Measurements from ENCODE around the gene INSYN2B. TPM values are rescaled to one million over a fixed set of nuclear protein-coding genes. Genes with fewer than 3 reads are reported as not detected.

The INSYN2B gene
- total RNA-seq, result not detected

DNA sequence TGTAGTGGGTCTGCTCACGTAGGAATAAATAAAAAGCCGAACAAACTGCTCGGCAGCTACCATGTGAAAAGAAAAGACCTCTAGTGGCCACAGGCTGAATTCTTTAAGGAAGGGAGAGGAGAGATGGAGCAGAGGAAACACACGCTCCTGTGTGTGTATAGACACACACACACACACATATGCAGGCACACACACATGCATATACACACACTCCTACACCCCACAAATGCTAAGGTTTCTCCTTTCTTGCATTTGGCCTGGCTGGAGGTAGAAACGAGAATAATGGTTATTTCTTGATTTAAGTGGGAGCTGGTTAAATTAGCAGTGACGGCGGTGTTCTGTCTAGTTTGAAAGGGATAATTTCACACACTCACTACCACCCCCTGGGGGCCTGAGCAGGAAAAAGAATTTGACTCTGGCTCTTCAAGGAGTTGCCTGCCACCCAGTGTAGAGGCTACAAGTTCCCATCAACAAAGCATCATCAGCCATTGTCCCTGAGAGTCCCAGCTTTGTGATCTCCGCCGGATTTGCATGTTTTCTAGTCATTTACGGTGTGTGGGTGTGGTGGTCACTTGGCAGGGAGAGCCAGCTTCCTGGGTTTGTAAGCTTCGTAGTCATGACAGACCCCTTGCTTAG lies at the start of gene INSYN2B:
Gene INSYN2B, minus strand, starts transcription at position 78 of the 636 bp plus-strand sequence. CDS start 96,597 bp downstream, outside the sequence.
- H3K9me3 Mint-ChIP-seq, result no peaks in the 10 kb centered on the region
- H3K4me3 Mint-ChIP-seq, result no peak within 1 kb of the TSS
- no peaks in the 10 kb centered on the region for H3K4me1 Mint-ChIP-seq (ENCODE audit: low read depth)
- DNase-seq, result peak; percentile 42
- H3K27ac Mint-ChIP-seq, result no peak within 1 kb of the TSS
- ChIA-PET CTCF (interaction anchor here (0.6 to 1.8 kb wide), 10 partner anchors 9 to 1304 kb away, joined by 3 to 13 read pairs (median 4); no protein-coding TSS in a partner anchor), POLR2A (no interaction called here)
- intact Hi-C loops (cut with micrococcal nuclease), result loop anchor here (1.0 to 10.0 kb wide), 2 partner anchors 176 to 277 kb away; no protein-coding TSS in a partner anchor
- H3K36me3 Mint-ChIP-seq, result peaks cover 25% of the 10 kb centered on the region
- H3K27me3 Mint-ChIP-seq, result no peaks in the 10 kb centered on the region

DNA sequence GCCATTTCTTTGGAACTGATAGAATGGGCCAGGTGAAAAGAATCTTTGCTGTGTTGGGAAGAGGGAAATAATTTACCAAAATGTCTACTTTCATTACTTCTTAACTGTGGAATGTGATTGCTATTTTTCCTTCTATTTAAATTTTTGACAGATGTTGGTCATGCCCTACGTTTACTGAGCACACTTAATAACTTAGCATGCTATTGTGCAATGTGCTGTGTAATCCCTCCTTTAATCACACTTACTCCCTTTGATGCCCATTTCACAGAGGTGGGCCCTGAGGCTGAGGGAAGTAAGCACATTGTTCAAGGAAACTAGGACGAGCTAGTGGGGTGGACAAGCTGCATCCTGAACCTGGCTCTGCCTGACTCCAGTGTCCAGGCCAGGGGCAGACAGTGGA lies 47.8 kb upstream of the INSYN2B start:
- no peaks in the 10 kb centered on the region for H3K27me3 Mint-ChIP-seq

DNA sequence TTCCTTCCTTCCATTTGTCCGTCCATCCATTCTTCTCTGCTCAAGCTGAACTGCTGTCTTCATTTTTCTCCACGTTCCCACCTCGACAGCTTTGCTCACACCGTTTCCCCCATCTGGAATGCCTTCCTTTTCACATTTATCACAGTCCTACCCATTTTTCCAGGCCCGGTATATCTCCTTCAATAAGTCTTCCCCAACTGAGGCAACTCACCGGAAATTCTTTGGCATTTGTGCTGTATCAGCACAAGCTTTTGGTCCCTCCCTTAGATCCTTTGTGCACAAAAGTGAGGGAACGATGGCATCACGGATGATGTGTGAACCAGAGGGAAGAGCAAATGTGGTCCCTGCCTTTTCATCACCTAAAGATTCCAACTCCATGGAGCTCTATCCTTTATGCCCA lies 45.6 kb upstream of the INSYN2B start:
- no peak overlapping the region for H3K27ac Mint-ChIP-seq
- no peaks in the 10 kb centered on the region for H3K9me3 Mint-ChIP-seq
- no peak for DNase-seq
- intact Hi-C loops (cut with micrococcal nuclease), result no loop called here
- ChIA-PET CTCF (no interaction called here), POLR2A (no interaction called here)
- no peaks in the 10 kb centered on the region for H3K4me1 Mint-ChIP-seq (ENCODE audit: low read depth)
- H3K4me3 Mint-ChIP-seq, result no peak overlapping the region
- peaks cover 53% of the 10 kb centered on the region for H3K36me3 Mint-ChIP-seq
- H3K27me3 Mint-ChIP-seq, result no peaks in the 10 kb centered on the region

More for the DNA sequence above, 47.8 kb upstream of the INSYN2B start:
- H3K9me3 Mint-ChIP-seq, result no peaks in the 10 kb centered on the region
- H3K27ac Mint-ChIP-seq, result no peak overlapping the region
- DNase-seq, result no peak
- H3K4me3 Mint-ChIP-seq, result no peak overlapping the region
- peaks cover 49% of the 10 kb centered on the region for H3K36me3 Mint-ChIP-seq
- ChIA-PET CTCF (no interaction called here), POLR2A (no interaction called here)
- no peaks in the 10 kb centered on the region for H3K4me1 Mint-ChIP-seq (ENCODE audit: low read depth)
- intact Hi-C loops (cut with micrococcal nuclease), result no loop called here

DNA sequence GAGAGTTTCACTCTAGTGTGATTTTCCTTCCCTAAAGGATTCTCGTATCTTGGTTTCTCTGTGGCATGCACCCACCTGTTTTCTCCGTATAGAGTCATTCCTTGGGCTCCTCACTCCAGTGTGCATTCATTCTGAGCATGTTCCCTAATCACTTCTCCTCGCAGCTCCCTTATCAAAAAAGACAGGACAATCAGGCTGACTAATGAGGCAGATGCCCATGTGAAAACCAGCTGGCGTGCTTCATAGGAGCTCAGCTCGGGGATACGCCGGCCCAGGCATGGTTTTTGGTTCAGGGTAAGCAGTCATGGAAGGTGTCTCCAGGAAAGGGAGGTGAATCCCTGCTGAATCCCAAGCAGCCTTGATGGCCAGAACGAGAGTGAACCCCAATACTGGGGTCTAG lies 41.2 kb upstream of the INSYN2B start:
- Mint-ChIP-seq H3K27ac (no peak overlapping the region), H3K4me3 (no peak overlapping the region), H3K27me3 (no peaks in the 10 kb centered on the region), H3K36me3 (peaks cover 46% of the 10 kb centered on the region), H3K4me1 (ENCODE audit: low read depth) (no peaks in the 10 kb centered on the region), H3K9me3 (no peaks in the 10 kb centered on the region)
- intact Hi-C loops (cut with micrococcal nuclease), result no loop called here
- ChIA-PET POLR2A (no interaction called here), CTCF (no interaction called here)
- no peak for DNase-seq

DNA sequence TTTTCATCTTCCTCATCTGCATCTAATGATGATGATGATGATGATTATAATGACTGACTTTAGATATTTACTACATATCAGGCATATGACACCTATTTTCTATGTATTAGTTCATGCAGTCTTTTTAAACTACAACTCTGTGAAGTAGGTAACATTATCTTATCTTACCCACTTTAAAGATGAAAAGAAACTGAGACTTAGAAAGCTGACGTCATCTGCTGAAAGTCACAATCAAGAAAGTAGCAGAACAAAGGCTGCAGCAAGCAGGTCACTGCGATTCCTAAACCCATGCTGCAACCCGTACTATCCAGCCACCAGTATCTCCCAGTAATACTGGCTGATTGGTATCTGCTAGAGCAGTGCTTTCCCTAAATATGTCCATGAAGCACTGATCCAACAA lies 40.1 kb upstream of the INSYN2B start:
- H3K9me3 Mint-ChIP-seq, result no peaks in the 10 kb centered on the region
- POLR2A ChIA-PET, result no interaction called here
- no peaks in the 10 kb centered on the region for H3K4me1 Mint-ChIP-seq (ENCODE audit: low read depth)
- CTCF ChIA-PET, result no interaction called here
- H3K27me3 Mint-ChIP-seq, result no peaks in the 10 kb centered on the region
- DNase-seq, result no peak
- intact Hi-C loops (cut with micrococcal nuclease), result no loop called here
- H3K36me3 Mint-ChIP-seq, result peaks cover 46% of the 10 kb centered on the region
- no peak overlapping the region for H3K27ac Mint-ChIP-seq
- no peak overlapping the region for H3K4me3 Mint-ChIP-seq

DNA sequence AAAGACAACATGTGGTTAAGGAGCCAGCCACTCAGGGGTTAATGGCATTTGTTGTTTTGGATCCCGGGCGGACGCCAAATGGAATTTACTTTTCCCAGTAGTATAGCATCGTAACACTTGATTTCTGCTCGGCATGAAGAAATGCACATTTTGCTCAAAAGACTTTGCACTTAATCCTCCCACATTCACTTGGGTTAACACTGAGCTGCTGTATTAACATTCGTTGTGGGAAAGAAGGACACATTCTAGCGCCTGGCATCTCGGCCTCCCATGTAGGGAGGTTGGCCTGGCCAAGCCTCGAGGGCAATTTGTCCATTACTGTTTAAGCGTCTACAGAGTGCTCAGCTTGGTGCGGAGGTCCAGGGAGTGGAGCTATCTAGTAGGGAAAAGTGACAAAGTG lies 32.3 kb upstream of the INSYN2B start:
- Mint-ChIP-seq H3K27me3 (no peaks in the 10 kb centered on the region), H3K4me1 (ENCODE audit: low read depth) (no peaks in the 10 kb centered on the region), H3K4me3 (no peak overlapping the region), H3K9me3 (no peaks in the 10 kb centered on the region), H3K36me3 (peaks cover 36% of the 10 kb centered on the region), H3K27ac (no peak overlapping the region)
- CTCF ChIA-PET, result no interaction called here
- no peak for DNase-seq
- intact Hi-C loops (cut with micrococcal nuclease), result no loop called here
- POLR2A ChIA-PET, result no interaction called here

DNA sequence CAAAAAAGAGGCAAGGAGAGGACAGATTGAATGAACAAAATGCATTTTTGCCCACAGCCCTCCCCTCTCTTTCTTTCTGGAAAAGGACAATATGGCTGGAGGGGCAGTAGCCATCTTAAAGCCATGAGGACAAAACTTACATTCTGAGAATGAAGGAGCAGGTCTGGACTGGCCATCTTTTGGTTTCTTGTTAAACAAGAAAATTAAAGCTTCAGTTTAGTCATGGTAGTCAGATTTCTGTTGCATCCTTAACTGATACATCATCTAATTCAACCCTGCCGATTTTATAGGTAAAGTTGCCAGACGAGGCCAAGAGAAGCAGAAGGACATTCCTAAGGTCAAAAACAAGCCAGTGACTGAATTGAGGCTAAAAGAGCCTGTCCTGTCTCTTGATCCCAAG lies 31.5 kb upstream of the INSYN2B start:
- POLR2A ChIA-PET, result no interaction called here
- peaks cover 37% of the 10 kb centered on the region for H3K36me3 Mint-ChIP-seq
- H3K27ac Mint-ChIP-seq, result no peak overlapping the region
- CTCF ChIA-PET, result no interaction called here
- no peaks in the 10 kb centered on the region for H3K9me3 Mint-ChIP-seq
- H3K27me3 Mint-ChIP-seq, result no peaks in the 10 kb centered on the region
- DNase-seq, result no peak
- no peaks in the 10 kb centered on the region for H3K4me1 Mint-ChIP-seq (ENCODE audit: low read depth)
- H3K4me3 Mint-ChIP-seq, result no peak overlapping the region
- intact Hi-C loops (cut with micrococcal nuclease), result no loop called here

DNA sequence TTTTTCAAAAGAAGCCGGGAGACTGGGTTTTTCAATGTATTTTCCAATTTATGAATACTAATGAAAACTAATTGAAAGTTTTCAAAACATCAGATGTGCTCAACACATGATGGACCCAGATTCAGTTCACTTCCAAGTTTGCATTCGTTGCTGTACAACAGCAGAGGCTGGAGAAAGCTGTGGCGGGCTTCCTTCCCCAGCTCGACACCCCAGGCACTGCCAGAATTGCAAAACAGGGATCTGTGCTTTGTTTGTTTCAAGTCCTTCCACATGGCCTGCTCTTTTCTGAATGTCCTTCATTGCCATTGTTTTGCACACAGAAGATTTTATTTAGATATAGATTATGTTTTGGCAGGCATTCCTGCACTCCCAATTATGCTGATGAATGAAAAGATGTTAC lies 30.3 kb upstream of the INSYN2B start:
- CTCF ChIA-PET, result no interaction called here
- peaks cover 37% of the 10 kb centered on the region for H3K36me3 Mint-ChIP-seq
- no peak overlapping the region for H3K27ac Mint-ChIP-seq

DNA sequence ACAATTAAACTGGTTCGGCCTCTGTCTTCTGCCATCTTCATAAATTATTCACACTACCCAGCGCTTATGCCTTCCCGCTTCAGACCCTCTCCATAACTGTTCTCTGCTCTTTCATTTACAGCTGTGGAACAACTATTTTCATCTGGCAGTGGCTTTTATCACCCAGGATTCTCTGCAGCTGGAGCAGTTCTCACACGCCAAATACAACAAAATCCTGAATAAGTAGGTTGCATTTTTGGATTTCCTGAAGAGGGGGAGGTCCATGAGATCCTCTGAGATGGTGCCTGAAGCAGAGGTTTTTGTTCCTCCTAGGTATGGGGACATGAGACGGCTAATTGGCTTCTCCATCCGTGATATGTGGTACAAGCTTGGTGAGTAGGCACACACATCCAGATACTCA lies 28.1 kb upstream of the INSYN2B start:
- Mint-ChIP-seq H3K9me3 (peaks cover 3% of the 10 kb centered on the region), H3K4me3 (no peak overlapping the region), H3K27ac (no peak overlapping the region), H3K36me3 (peaks cover 44% of the 10 kb centered on the region), H3K27me3 (no peaks in the 10 kb centered on the region), H3K4me1 (ENCODE audit: low read depth) (no peaks in the 10 kb centered on the region)
- no peak for DNase-seq
- ChIA-PET POLR2A (no interaction called here), CTCF (no interaction called here)
- intact Hi-C loops (cut with micrococcal nuclease), result no loop called here

More for the DNA sequence above, 30.3 kb upstream of the INSYN2B start:
- Mint-ChIP-seq H3K4me3 (no peak overlapping the region), H3K9me3 (no peaks in the 10 kb centered on the region), H3K27me3 (no peaks in the 10 kb centered on the region), H3K4me1 (ENCODE audit: low read depth) (no peaks in the 10 kb centered on the region)
- intact Hi-C loops (cut with micrococcal nuclease), result no loop called here
- POLR2A ChIA-PET, result no interaction called here
- DNase-seq, result no peak

DNA sequence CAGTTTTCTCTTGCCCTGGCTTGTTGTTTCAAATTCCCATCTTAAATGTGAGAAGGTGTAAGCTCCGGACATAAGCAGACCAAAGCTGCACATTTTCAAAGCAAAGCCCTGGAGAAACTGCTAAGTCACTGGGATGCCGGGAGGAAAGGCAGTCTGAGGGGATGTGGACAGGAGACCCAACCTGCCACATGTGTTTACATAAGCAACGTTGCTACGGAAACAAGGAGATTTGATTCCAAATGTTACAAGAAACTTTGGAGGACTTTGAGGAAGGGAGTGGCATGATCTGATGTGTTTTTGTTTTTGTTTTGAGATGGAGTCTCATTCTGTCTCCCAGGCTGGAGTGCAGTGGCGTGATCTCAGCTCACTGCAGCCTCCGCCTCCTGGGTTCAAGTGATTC lies 25.7 kb upstream of the INSYN2B start:
- Mint-ChIP-seq H3K36me3 (peaks cover 54% of the 10 kb centered on the region), H3K27me3 (no peaks in the 10 kb centered on the region), H3K4me1 (ENCODE audit: low read depth) (no peaks in the 10 kb centered on the region), H3K4me3 (no peak overlapping the region), H3K9me3 (peaks cover 3% of the 10 kb centered on the region), H3K27ac (no peak overlapping the region)
- intact Hi-C loops (cut with micrococcal nuclease), result no loop called here
- ChIA-PET POLR2A (no interaction called here), CTCF (no interaction called here)
- no peak for DNase-seq

DNA sequence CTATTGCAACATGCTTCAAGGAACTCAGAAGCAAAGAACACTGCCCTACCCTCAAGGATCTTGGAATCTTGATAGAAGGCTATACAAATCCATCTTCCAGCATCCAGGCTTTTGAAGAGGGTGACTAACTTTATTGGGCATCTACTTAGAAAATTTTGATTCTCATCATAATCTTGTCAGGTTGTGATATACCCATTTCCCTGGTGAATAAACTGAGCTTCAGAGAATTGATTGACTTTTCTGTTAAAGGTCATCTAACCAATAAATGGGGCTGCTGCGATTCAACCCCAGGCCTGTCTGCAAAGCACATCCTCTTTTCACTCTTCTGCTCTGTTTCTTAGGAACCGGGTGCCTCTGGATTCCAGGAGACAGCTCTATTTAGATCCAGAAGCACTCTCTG lies 19.9 kb upstream of the INSYN2B start:
- intact Hi-C loops (cut with micrococcal nuclease), result no loop called here
- Mint-ChIP-seq H3K9me3 (peaks cover 3% of the 10 kb centered on the region), H3K4me3 (no peak overlapping the region), H3K4me1 (ENCODE audit: low read depth) (no peaks in the 10 kb centered on the region), H3K27me3 (no peaks in the 10 kb centered on the region), H3K36me3 (peaks cover 63% of the 10 kb centered on the region), H3K27ac (no peak overlapping the region)
- no peak for DNase-seq
- POLR2A ChIA-PET, result no interaction called here
- CTCF ChIA-PET, result no interaction called here

DNA sequence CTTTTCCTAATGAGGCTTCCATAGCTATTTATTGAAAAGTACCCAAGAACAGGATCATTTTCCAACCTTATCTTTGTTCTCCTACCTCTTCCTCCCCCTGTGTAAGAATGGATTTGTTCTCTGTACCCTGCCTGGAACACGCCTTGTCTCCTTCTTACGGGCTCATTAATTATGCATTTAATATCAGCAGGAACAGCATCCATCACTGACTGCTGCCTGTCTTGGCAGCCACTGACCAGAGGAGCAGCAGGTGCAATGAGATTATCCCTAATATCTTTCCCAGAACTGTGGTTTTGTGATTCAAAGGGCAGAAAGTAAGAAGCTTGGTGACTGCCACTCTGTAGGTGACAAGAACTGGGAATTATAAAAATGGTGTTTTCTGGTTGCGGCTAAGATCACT lies 19.3 kb upstream of the INSYN2B start:
- ChIA-PET POLR2A (no interaction called here), CTCF (no interaction called here)
- no peak for DNase-seq
- no peaks in the 10 kb centered on the region for H3K27me3 Mint-ChIP-seq
- H3K36me3 Mint-ChIP-seq, result peaks cover 64% of the 10 kb centered on the region
- intact Hi-C loops (cut with micrococcal nuclease), result no loop called here
- peaks cover 3% of the 10 kb centered on the region for H3K9me3 Mint-ChIP-seq
- no peak overlapping the region for H3K27ac Mint-ChIP-seq
- H3K4me1 Mint-ChIP-seq (ENCODE audit: low read depth), result no peaks in the 10 kb centered on the region
- no peak overlapping the region for H3K4me3 Mint-ChIP-seq

DNA sequence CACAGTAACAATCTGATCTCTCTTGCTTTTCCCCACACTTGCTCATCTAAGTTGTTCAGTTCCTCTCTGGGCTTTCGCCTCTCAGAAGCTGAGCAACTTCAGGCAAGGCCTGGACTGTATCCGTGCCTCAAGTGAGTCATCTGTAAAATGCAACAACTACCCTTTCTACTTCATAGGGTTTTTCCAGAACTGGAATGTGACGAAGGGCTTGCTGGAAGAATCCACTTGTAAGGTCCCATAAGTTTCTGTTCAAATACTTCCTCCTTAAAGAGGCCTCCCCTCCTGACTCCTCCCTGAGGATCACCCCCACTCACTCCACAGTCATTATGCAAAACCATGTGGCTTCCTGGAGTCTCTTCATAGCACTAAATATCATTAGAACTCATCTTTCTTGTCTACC lies 17.5 kb upstream of the INSYN2B start:
- Mint-ChIP-seq H3K27ac (no peak overlapping the region), H3K9me3 (no peaks in the 10 kb centered on the region), H3K4me1 (ENCODE audit: low read depth) (no peaks in the 10 kb centered on the region), H3K4me3 (no peak overlapping the region), H3K36me3 (peaks cover 60% of the 10 kb centered on the region), H3K27me3 (no peaks in the 10 kb centered on the region)
- DNase-seq, result no peak
- intact Hi-C loops (cut with micrococcal nuclease), result no loop called here
- ChIA-PET CTCF (no interaction called here), POLR2A (no interaction called here)

DNA sequence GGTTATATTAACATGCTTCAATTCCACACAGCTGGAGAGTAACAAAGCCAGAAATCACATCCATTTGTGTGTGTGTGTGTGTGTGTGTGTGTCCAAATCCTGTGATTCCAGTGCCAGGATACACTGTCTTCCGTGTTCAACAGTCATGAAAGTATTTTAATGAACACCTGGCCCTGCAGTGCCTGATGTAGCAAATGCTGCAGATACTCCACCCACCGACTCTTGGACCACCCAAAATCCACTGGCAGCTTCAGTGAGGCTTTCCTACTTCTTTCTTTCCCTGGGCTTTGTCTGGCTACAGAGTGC lies 13.1 kb upstream of the INSYN2B start:
- POLR2A ChIA-PET, result no interaction called here
- no peak for DNase-seq
- CTCF ChIA-PET, result no interaction called here

More for the DNA sequence above, 13.1 kb upstream of the INSYN2B start:
- no peak overlapping the region for H3K27ac Mint-ChIP-seq
- no peaks in the 10 kb centered on the region for H3K4me1 Mint-ChIP-seq (ENCODE audit: low read depth)
- H3K27me3 Mint-ChIP-seq, result no peaks in the 10 kb centered on the region
- H3K9me3 Mint-ChIP-seq, result no peaks in the 10 kb centered on the region
- intact Hi-C loops (cut with micrococcal nuclease), result no loop called here
- peaks cover 45% of the 10 kb centered on the region for H3K36me3 Mint-ChIP-seq
- H3K4me3 Mint-ChIP-seq, result no peak overlapping the region

Data from activated CD4-positive, alpha-beta memory T cell treated with anti-CD3 and anti-CD28 coated beads for 36 hours (primary cell).